ENCODE results near the gene DUSP16. TPM values are rescaled to one million over a fixed set of nuclear protein-coding genes. Genes with fewer than 3 reads are reported as not detected.

The DUSP16 gene
- total RNA-seq, 2 donors from 2014 or later: 105 to 129 TPM

- Mint-ChIP-seq H3K4me1 (ENCODE audit: low read depth) (peaks cover 22% of the 10 kb centered on the region), H3K4me3 (no peak overlapping the region), H3K27ac (no peak overlapping the region), H3K27me3 (ENCODE audit: low read depth) (no peaks in the 10 kb centered on the region), H3K9me3 (no peaks in the 10 kb centered on the region), H3K36me3 (ENCODE audit: insufficient read depth in 2 of 2) (peaks cover 13 to 35% of the 10 kb centered on the region in 2 donors)
- ATAC-seq (replicated peaks in 1 of 2): no peak
- DNase-seq: no peak
These were observed 41.6 kb downstream of the DUSP16 start for GRCh38 chr12:12521044-12521485.

GRCh38 chr12:12520273-12520672 is 42.4 kb downstream of the DUSP16 start:
- H3K27ac Mint-ChIP-seq: no peak overlapping the region
- ATAC-seq (replicated peaks in 1 of 2): no peak

GRCh38 chr12:12519354-12519998 is 43.2 kb downstream of the DUSP16 start:
- Mint-ChIP-seq H3K36me3 (ENCODE audit: insufficient read depth in 2 of 2) (peaks cover 13 to 36% of the 10 kb centered on the region in 2 donors), H3K4me3 (no peak overlapping the region), H3K27ac (no peak overlapping the region), H3K4me1 (ENCODE audit: low read depth) (peaks cover 22% of the 10 kb centered on the region), H3K27me3 (ENCODE audit: low read depth) (no peaks in the 10 kb centered on the region), H3K9me3 (no peaks in the 10 kb centered on the region)
- DNase-seq (no peak), ATAC-seq (replicated peaks in 1 of 2) (no peak)

More at GRCh38 chr12:12520273-12520672, 42.4 kb downstream of the DUSP16 start:
- H3K36me3 Mint-ChIP-seq (ENCODE audit: insufficient read depth in 2 of 2): peaks cover 13 to 35% of the 10 kb centered on the region in 2 donors
- H3K27me3 Mint-ChIP-seq (ENCODE audit: low read depth): no peaks in the 10 kb centered on the region
- H3K4me1 Mint-ChIP-seq (ENCODE audit: low read depth): peaks cover 22% of the 10 kb centered on the region
- no peak overlapping the region for H3K4me3 Mint-ChIP-seq
- H3K9me3 Mint-ChIP-seq: no peaks in the 10 kb centered on the region
- no peak for DNase-seq

DNA sequence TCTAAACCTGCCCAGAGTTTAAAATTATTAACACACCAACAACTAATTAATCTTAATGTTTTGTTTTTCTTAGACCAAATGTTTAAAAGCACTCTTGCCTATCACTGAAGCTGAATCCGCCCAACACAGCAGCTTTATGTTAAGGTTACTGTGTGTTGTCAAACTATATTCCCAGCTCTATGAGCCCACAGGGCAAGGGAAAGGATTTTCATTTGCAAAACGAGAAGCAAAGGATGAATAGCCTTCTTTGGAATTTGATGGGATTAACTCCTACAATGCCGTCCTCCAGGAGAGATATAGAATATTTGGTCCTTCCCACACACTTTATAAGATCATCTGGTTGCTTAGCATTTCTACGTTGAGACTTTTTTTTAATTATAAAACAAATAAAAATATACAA is 43.7 kb downstream of the DUSP16 start:
- no peak overlapping the region for H3K27ac Mint-ChIP-seq
- no peaks in the 10 kb centered on the region for H3K27me3 Mint-ChIP-seq (ENCODE audit: low read depth)
- DNase-seq (no peak), ATAC-seq (replicated peaks in 1 of 2) (no peak)
- no peaks in the 10 kb centered on the region for H3K9me3 Mint-ChIP-seq
- H3K36me3 Mint-ChIP-seq (ENCODE audit: insufficient read depth in 2 of 2): peaks cover 13 to 38% of the 10 kb centered on the region in 2 donors
- no peak overlapping the region for H3K4me3 Mint-ChIP-seq
- H3K4me1 Mint-ChIP-seq (ENCODE audit: low read depth): peaks cover 22% of the 10 kb centered on the region

DNA sequence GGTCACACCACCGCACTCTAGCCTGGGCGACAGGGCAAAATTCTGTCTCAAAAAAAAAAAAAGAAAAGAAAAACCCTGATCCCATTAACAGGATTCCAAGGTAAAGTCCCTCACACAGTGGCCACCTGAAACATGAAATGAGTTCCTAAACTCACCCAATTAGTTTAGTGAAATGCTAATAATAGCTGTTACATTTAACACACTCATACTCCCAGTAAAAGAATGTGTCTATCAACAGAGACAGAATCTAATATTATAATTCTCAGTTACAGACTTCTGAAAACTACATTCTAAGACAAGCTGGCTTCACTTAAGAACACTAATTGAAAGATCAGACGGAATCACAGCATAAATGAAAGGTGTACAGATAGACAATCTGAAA is 44.2 kb downstream of the DUSP16 start:
- peaks cover 13 to 38% of the 10 kb centered on the region in 2 donors for H3K36me3 Mint-ChIP-seq (ENCODE audit: insufficient read depth in 2 of 2)
- no peak for DNase-seq
- no peak overlapping the region for H3K4me3 Mint-ChIP-seq

GRCh38 chr12:12513416-12514006 is 49.2 kb downstream of the DUSP16 start:
- DNase-seq (no peak), ATAC-seq (replicated peaks in 1 of 2) (no peak)
- no peaks in the 10 kb centered on the region for H3K9me3 Mint-ChIP-seq
- no peak overlapping the region for H3K4me3 Mint-ChIP-seq
- no peaks in the 10 kb centered on the region for H3K27me3 Mint-ChIP-seq (ENCODE audit: low read depth)
- H3K27ac Mint-ChIP-seq: no peak overlapping the region
- peaks cover 6% of the 10 kb centered on the region for H3K4me1 Mint-ChIP-seq (ENCODE audit: low read depth)
- peaks cover 9 to 14% of the 10 kb centered on the region in 2 donors for H3K36me3 Mint-ChIP-seq (ENCODE audit: insufficient read depth in 2 of 2)

More for the DNA sequence above, 44.2 kb downstream of the DUSP16 start:
- ATAC-seq (replicated peaks in 1 of 2): no peak
- Mint-ChIP-seq H3K27me3 (ENCODE audit: low read depth) (no peaks in the 10 kb centered on the region), H3K27ac (no peak overlapping the region), H3K4me1 (ENCODE audit: low read depth) (peaks cover 22% of the 10 kb centered on the region), H3K9me3 (no peaks in the 10 kb centered on the region)

- ATAC-seq (replicated peaks in 1 of 2): peak; percentile 94 to 97
- H3K4me3 Mint-ChIP-seq: no peak overlapping the region
- peaks cover 2% of the 10 kb centered on the region for H3K4me1 Mint-ChIP-seq (ENCODE audit: low read depth)
- H3K36me3 Mint-ChIP-seq (ENCODE audit: insufficient read depth in 2 of 2): peaks cover 6 to 10% of the 10 kb centered on the region in 2 donors
- no peaks in the 10 kb centered on the region for H3K9me3 Mint-ChIP-seq
- DNase-seq: peak; percentile 63 to 73
- H3K27me3 Mint-ChIP-seq (ENCODE audit: low read depth): no peaks in the 10 kb centered on the region
- no peak overlapping the region for H3K27ac Mint-ChIP-seq
These were observed 50.6 kb downstream of the DUSP16 start for GRCh38 chr12:12511895-12512711.

DNA sequence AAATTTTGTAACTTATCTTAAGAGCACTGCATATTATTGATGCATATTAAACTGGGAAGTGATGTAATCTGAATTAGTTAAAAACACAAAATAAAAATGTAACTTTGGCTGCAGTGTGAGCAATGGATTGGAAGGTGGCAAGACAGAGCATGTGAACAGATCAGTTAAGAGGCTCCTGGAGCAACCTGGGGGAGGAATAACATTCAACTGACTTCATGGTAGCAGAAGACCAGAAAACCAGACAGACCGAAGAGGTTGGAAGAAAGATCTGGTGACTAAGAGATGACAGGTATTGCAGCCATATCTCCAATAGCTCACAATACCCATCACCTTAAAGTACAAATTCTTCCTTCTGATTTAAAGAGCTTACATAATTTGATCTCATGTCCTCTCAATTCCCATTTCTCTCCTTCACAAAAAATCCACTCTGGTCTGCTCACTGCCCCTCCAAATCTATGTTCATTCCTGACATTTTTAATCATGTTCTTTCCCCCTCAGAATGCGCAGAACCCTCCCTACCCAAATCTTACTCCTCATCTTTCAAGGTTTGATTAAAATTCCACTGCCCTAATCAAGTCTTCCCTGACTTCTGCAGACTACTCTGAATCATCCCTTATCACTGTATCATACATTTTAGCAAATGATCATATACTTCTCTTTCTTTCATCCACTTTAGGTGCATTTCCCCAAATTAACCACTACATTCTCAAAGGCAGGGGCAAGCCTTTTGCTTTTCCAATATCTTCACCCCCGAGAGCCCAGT is 51.5 kb downstream of the DUSP16 start:
- Mint-ChIP-seq H3K9me3 (no peaks in the 10 kb centered on the region), H3K27ac (no peak overlapping the region), H3K27me3 (ENCODE audit: low read depth) (no peaks in the 10 kb centered on the region), H3K4me3 (no peak overlapping the region), H3K4me1 (ENCODE audit: low read depth) (peaks cover 11% of the 10 kb centered on the region), H3K36me3 (ENCODE audit: insufficient read depth in 2 of 2) (peaks cover 3% of the 10 kb centered on the region in 2 donors)
- no peak for ATAC-seq (replicated peaks in 1 of 2)
- DNase-seq: no peak

DNA sequence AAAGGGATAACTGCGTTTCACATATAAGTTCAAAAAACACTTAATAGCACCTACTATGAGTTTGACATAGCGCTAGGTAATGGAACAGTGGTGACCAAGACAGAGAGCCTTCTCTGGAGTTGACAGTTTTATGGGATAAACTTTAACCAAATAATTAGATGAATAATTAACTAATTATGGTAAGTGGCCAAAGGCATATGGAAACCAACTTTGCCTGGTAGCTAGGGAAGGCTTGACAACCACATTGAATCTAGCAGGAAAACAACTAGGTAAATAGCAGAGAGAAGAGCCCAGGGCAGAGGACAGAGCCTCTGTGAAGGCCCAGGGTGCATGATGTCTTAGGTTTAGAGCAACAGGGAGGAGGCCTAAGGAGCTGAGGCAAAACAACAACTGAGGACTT is 52.1 kb downstream of the DUSP16 start:
- ATAC-seq (replicated peaks in 1 of 2): no peak
- Mint-ChIP-seq H3K27ac (no peak overlapping the region), H3K4me1 (ENCODE audit: low read depth) (peaks cover 17% of the 10 kb centered on the region), H3K4me3 (peak overlapping the region in 1 of 2 donors; percentile 8), H3K9me3 (no peaks in the 10 kb centered on the region), H3K36me3 (ENCODE audit: insufficient read depth in 2 of 2) (peaks cover 3% of the 10 kb centered on the region in 2 donors), H3K27me3 (ENCODE audit: low read depth) (no peaks in the 10 kb centered on the region)
- no peak for DNase-seq

DNA sequence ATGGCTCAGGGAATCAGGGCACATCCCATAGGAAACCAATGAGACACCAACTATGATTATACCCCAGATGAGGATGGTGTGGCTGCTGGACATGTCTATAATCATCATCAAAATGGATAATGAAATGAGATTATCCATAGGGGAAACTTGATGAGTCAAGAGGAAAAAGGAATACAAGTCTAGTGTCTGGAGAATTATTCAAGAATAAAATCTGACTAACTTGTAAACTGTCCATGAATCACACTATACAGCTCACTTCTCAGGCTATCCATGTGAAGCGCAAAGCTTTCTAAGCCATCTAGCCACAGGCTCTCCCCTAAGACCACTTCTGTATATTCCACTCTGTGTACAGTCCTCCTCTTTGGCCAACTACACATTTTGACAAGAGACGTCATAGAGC is 52.5 kb downstream of the DUSP16 start:
- peaks cover 21% of the 10 kb centered on the region for H3K4me1 Mint-ChIP-seq (ENCODE audit: low read depth)
- no peaks in the 10 kb centered on the region for H3K9me3 Mint-ChIP-seq
- no peaks in the 10 kb centered on the region for H3K27me3 Mint-ChIP-seq (ENCODE audit: low read depth)
- H3K4me3 Mint-ChIP-seq: peak overlapping the region in 1 of 2 donors; percentile 8
- peak overlapping the region; percentile 13 for H3K27ac Mint-ChIP-seq
- H3K36me3 Mint-ChIP-seq (ENCODE audit: insufficient read depth in 2 of 2): peaks cover 3% of the 10 kb centered on the region in 2 donors
- no peak for DNase-seq
- peak in 1 of 2 donors; percentile 17 for ATAC-seq (replicated peaks in 1 of 2)

GRCh38 chr12:12508612-12509011 is 54.1 kb downstream of the DUSP16 start:
- Mint-ChIP-seq H3K27me3 (ENCODE audit: low read depth) (no peaks in the 10 kb centered on the region), H3K9me3 (no peaks in the 10 kb centered on the region), H3K4me1 (ENCODE audit: low read depth) (peaks cover 36% of the 10 kb centered on the region), H3K27ac (peak overlapping the region; percentile 75), H3K4me3 (peak overlapping the region in 1 of 2 donors; percentile 46), H3K36me3 (ENCODE audit: insufficient read depth in 2 of 2) (peaks cover 0 to 3% of the 10 kb centered on the region in 2 donors)
- no peak for ATAC-seq (replicated peaks in 1 of 2)
- DNase-seq: no peak

GRCh38 chr12:12507121-12507520 is 55.5 kb downstream of the DUSP16 start:
- H3K9me3 Mint-ChIP-seq: no peaks in the 10 kb centered on the region

More at GRCh38 chr12:12507121-12507520, 55.5 kb downstream of the DUSP16 start:
- peaks cover 51% of the 10 kb centered on the region for H3K4me1 Mint-ChIP-seq (ENCODE audit: low read depth)
- no peaks in the 10 kb centered on the region for H3K27me3 Mint-ChIP-seq (ENCODE audit: low read depth)
- peaks cover 1 to 6% of the 10 kb centered on the region in 2 donors for H3K36me3 Mint-ChIP-seq (ENCODE audit: insufficient read depth in 2 of 2)
- no peak for ATAC-seq (replicated peaks in 1 of 2)
- DNase-seq: no peak
- peak overlapping the region; percentile 81 for H3K27ac Mint-ChIP-seq
- peak overlapping the region; percentile 53 to 70 for H3K4me3 Mint-ChIP-seq
